NCI-H446 (cell line): ENCODE data around the gene UBE2K.
"Not testable (repeated sequence)": the region's sequence is repeated elsewhere in the genome, so short reads cannot be mapped to it uniquely, and the experiment has no call there.

ENCODE experiments used
- DNase-seq, 2 experiments: peaks; one replicate each; lab custom pipeline; 2025; lab: John Stamatoyannopoulos, UW

Gene UBE2K

DNA sequence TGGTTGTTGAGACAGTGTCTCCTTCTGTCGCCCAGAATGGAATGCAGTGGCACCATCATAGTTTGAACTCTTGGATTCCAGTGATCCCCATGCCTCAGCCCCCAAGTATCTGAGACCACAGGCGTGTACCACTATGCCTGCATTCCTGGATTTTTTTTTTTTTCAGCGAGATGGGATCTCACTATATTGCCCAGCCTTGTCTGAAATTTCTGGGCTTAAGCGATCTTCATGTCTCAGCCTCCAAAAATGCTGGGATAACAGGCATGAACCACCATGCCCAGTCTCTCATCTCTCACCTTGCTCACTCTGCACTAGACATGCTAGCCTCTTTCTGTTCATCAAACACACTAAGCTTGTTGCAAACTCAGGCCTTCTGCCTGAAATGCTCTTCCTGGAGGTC lies 104.1 kb downstream of the UBE2K start:
- no peak for DNase-seq

DNA sequence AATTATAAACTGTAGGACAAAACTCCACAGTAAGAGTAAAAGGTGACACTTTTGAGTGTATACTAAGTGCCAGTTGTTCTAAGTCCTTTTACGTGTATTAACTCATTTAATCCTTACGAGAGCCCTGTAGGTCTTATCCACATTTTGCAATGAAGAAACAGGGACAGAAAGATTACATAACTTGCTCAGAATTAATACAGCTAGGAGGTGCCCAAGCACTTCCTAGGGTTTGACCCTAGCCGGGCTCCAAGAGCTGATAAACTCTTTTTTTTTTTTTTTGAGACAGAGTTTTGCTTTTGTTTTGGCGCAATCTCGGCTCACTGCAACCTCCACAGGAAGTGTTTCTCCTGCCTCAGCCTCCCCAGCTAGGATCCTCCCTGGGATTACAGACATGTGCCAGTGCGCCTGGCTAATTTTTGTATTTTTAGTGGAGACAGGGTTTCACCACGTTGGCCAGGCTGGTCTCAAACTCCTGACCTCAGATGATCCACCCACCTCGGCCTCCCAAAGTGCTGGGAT lies 110.4 kb downstream of the UBE2K start:
- DNase-seq = no peak

DNA sequence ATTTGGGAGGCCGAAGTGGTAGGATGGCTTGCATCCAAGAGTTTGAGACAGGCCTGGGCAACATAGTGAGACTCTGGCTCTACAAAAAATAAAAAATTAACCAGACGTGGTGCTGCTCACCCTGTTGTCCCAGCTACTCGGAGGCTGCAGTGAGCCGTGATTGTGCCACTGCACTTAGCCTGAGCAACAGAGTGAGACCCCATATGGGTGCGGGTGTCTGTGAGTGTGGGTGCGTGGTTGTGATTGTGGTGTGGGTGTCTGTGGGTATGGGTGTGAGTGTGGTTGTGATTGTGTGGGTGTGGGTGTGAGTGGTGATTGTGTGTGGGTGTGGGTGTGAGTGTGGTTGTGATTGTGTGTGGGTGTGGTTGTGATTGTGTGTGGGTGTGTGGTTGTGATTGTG lies 114.6 kb downstream of the UBE2K start:
- DNase-seq = no peak

DNA sequence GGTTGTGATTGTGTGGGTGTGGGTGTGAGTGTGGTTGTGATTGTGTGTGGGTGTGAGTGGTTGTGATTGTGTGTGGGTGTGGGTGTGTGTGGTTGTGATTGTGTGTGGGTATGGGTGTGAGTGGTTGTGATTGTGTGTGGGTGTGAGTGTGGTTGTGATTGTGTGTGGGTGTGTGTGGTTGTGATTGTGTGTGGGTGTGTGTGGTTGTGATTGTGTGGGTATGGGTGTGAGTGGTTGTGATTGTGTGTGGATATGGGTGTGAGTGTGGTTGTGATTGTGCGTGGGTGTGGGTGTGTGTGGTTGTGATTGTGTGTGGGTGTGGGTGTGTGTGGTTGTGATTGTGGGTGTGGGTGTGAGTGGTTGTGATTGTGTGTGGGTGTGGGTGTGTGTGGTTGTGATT lies 115.1 kb downstream of the UBE2K start:
- not testable (repeated sequence) for DNase-seq

DNA sequence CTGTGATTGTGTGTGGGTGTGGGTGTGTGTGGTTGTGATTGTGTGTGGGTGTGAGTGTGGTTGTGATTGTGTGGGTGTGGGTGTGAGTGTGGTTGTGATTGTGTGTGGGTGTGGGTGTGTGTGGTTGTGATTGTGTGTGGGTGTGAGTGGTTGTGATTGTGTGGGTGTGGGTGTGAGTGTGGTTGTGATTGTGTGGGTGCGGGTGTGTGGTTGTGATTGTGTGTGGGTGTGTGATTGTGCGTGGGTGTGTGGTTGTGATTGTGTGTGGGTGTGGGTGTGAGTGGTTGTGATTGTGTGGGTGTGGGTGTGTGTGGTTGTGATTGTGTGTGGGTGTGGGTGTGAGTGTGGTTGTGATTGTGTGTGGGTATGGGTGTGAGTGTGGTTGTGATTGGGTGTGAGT lies 115.8 kb downstream of the UBE2K start:
- DNase-seq = not testable (repeated sequence)

DNA sequence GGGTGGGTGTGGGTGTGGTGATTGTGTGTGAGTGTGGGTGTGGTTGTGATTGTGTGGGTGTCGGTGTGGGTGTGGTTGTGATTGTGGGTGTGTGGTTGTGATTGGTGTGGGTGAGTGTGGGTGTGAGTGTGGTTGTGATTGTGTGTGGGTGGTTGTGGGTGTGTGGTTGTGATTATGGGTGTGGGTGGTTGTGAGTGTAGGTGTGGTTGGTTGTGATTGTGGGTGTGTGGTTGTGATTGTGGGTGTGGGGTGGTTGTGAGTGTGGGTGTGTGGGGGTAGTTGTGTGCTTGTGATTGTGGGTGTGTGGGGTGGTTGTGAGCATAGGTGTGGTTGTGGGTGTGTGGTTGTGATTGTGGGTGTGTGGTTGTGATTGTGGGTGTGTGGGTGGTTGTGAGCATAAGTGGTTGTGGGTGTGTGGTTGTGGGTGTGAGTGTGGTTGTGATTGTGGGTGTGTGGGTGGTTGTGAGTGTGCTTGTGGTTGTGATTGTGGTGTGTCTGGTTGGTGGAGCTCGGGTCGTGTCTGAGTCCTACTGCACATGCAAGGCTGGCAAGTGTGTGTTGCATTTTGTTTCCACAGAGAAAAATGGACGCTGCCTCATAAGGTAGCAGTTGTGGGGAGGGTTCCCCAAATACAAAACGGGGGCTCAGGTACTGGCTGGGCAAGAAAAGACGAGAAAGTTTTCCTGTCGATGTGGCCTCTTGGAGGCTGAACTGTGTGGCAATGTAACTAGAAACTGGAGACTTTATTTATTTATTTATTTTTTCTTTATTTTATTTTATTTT lies 116.7 kb downstream of the UBE2K start:
- DNase-seq = no peak

DNA sequence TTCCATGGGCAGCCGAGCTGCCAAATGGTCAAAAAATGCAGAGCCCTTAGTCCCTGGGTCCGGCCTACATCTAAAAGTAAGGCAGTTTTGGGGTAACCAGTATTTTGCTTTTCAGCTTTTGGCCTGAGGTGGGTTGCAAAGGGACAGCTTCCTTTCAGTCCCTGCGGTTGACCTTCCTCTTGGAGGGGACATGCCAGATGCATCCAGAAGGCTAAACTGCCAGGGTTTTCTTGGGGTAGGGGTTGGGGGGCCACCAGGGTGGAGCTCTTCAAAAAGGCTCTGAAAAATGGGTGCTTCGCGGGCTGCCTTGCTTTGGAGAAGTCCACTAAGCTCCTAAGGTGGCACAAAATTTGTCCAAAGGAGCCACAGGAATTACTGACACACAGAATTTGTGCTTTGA lies 120.7 kb downstream of the UBE2K start:
- no peak for DNase-seq

DNA sequence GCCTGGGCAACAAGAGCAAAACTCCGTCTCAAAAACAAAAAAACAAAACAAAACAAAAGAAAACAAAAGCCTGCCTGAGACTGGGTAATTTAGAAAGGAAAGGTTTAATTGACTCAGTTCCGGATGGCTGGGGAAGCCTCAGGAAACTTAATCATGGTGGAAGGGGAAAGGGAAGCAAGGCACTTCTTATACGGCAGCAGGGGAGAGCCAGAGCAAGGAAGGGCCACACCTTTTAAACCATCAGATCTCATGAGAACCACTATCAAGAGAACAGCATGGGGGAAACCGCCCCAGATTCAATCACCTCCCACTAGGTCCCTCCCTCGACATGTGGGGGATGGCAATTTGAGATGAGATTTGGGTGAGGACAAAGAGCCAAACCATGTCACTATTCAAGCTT lies 122.2 kb downstream of the UBE2K start:
- no peak for DNase-seq

DNA sequence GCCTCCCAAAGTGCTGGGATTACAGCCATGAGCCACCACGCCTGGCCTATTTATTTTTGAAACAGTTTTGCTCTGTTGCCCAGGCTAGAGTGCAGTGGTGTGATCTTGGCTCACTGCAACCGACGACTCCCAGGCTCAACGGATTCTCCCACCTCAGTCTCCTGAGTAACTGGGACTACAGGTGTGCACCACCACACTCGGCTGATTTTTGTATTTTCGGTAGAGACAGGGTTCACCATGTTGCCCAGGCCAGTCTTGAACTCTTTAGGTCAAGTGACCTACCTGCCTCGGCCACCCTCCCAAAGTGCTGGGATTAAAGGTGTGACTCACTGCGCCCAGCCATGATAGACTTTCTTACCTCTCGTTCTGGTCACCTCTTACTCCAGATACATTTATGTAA lies 124.0 kb downstream of the UBE2K start:
- no peak for DNase-seq

DNA sequence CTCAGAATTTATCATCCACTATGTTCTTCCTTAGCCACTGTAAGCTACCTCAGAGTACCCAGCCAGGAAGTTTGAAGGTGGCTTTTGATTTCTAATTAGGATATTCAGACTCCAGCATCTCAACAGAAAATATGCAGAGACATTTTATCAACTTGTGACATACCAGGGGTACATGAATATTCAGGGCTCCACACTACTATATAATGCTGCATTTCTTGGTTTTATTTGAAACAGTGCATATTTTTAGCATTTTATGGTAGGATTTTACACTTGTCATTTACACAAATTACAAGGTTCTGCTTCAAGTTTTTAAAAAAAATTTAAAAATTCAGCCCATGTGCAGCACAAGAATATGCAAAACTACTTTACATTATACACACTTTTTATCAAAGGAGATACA lies 124.7 kb downstream of the UBE2K start:
- DNase-seq = no peak

DNA sequence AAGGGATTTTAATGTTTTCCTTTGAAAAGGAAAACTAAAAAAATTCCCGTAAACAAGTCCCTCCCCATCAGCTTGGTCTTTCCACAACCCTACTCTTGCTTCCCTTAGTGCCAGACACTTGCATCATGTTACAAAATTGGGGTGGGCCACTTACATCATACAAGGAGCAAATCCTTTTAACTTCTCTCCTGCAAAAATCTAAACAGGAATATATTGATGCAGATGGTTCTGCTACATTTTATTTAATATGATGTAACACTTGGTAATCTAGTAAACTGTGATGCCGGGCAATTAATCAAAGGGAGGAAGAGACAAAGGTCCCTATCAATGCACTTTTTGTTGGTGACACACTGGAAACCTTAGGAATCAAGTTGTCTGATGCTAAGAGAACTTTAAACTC lies 125.3 kb downstream of the UBE2K start:
- no peak for DNase-seq

DNA sequence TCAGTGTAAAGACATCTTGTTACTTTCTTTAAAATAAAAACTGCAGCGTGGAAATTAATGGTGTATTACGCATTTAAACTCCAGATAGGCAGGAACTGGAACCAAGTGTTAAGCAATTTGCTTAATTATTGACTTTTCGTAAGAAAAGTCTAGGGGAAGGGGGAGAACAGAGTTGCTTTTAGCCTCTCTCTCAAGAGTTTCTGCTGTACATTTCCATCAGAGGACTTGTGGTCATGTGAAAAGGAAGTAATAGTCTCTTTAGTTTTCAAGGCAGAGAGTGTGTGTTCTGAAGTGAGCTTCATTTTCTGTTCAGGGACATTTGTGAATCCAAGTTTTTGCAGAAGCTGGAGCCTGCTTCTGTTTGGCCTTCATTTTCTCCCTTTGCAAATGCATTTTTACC lies 127.2 kb downstream of the UBE2K start:
- DNase-seq = no peak

DNA sequence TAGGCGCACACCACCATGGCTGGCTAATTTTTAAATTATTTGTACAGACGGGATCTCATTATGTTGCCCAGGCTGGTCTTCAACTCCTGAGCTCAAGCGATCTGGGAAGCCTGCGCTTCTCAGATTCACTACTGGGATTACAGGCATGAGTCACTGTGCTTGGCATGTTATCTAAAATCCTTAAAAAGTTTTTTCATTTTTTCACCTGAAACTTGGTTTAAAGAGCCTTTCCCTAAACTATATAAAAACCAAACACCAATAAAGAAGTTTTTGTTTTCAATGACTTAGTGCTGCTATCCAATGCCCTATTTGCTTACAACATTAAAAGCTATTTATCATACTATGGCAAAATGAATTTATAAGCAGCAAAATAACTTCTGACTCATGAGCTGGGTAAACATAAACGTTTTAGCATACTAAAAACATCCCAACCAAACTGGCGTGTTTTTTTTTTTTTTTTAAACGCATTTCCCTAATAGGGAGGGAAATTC lies 127.8 kb downstream of the UBE2K start:
- no peak for DNase-seq
